Loucy (cell line): ENCODE measurements around the gene SLC25A31.

Experiments
- EZH2phosphoT487 ChIP-seq: fragments of 200-600 bp; IDR thresholded peaks from 2 replicates; pipeline ENCODE4 v1.6.1; 2018; ENCODE audit warnings: antibody characterized with exemption, mild to moderate bottlenecking, moderate library complexity, borderline replicate concordance
- TF ChIP-seq, protein P1 (sequence below): fragments of 200-600 bp; sonication (generic); conservative IDR thresholded peaks from 2 replicates; pipeline ENCODE4 v1.5.1; 2014; ENCODE audit warnings: mild to moderate bottlenecking, antibody characterized with exemption, low read length

- TF ChIP-seq, protein P1, sequence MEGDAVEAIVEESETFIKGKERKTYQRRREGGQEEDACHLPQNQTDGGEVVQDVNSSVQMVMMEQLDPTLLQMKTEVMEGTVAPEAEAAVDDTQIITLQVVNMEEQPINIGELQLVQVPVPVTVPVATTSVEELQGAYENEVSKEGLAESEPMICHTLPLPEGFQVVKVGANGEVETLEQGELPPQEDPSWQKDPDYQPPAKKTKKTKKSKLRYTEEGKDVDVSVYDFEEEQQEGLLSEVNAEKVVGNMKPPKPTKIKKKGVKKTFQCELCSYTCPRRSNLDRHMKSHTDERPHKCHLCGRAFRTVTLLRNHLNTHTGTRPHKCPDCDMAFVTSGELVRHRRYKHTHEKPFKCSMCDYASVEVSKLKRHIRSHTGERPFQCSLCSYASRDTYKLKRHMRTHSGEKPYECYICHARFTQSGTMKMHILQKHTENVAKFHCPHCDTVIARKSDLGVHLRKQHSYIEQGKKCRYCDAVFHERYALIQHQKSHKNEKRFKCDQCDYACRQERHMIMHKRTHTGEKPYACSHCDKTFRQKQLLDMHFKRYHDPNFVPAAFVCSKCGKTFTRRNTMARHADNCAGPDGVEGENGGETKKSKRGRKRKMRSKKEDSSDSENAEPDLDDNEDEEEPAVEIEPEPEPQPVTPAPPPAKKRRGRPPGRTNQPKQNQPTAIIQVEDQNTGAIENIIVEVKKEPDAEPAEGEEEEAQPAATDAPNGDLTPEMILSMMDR, result no peak
- TF ChIP-seq EZH2phosphoT487, result no peak
Observed at GRCh38 chr4:127791391-127791790, 61.2 kb downstream of the SLC25A31 start.
